OCI-LY3 (cell line): ENCODE results near the gene HLF.

Experiments
- EZH2phosphoT487 ChIP-seq: fragments of 200-600 bp; shearing (Covaris generic); IDR thresholded peaks from 2 replicates; pipeline ENCODE4 v1.6.1; 2018; ENCODE audit warnings: antibody characterized with exemption, mixed run types, low read depth
- TF ChIP-seq, protein P1 (sequence below): fragments of 200-600, 300-600 bp; sonication (generic); IDR thresholded peaks from 2 replicates; pipeline ENCODE4 v1.5.1; 2014; ENCODE audit warnings: antibody characterized with exemption, low read length, low read depth

- TF ChIP-seq, protein P1, sequence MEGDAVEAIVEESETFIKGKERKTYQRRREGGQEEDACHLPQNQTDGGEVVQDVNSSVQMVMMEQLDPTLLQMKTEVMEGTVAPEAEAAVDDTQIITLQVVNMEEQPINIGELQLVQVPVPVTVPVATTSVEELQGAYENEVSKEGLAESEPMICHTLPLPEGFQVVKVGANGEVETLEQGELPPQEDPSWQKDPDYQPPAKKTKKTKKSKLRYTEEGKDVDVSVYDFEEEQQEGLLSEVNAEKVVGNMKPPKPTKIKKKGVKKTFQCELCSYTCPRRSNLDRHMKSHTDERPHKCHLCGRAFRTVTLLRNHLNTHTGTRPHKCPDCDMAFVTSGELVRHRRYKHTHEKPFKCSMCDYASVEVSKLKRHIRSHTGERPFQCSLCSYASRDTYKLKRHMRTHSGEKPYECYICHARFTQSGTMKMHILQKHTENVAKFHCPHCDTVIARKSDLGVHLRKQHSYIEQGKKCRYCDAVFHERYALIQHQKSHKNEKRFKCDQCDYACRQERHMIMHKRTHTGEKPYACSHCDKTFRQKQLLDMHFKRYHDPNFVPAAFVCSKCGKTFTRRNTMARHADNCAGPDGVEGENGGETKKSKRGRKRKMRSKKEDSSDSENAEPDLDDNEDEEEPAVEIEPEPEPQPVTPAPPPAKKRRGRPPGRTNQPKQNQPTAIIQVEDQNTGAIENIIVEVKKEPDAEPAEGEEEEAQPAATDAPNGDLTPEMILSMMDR = no peak
- no peak for TF ChIP-seq EZH2phosphoT487
Observed at GRCh38 chr17:55334881-55335540, 70.3 kb downstream of the HLF start.
